ENCODE measurements around the gene SEMA4D.

DNA sequence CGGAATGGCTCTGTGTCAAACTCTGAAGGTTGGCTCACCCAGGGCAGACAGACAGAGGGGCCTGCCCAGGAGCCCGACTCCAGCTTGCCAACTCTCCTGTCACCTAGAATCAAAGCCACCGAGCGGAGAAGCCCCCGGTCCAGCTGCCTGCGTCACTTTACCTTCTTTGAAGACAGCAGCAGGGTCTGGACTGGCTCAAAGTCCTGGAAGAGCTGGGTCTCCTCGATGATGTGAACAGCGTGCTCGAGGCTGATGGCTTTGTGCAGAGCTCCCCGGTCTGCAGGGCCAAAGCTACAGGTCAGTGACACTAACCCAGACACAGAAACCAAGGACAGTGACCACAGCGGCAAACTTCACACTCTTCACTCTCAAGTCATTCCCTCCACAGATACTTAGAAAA lies 111.7 kb downstream of the SEMA4D start:
- TF ChIP-seq ZNF274 (IDR thresholded peaks at IDR 0.05; ENCODE audit: low read depth, low read length), result no peak
- no peak for TF ChIP-seq YY1 (IDR thresholded peaks at IDR 0.05; ENCODE audit: insufficient read depth, insufficient read length)

Measured in NT2/D1 (cell line).